ENCODE measurements around the gene SPARCL1. TPM values are rescaled to one million over a fixed set of nuclear protein-coding genes. Genes with fewer than 3 reads are reported as not detected.
A peak's percentile ranks its signal among the peaks of the same experiment; 100 is the strongest.

Gene SPARCL1
- total RNA-seq, 6 experiments from 2014 or later: not detected

GRCh38 chr4:87500092-87500462 lies 29.1 kb downstream of the SPARCL1 start:
- TF ChIP-seq CTCF (IDR thresholded peaks at IDR 0.05): no peak
- no peak overlapping the region for H3K27ac Mint-ChIP-seq
- H3K9me3 Mint-ChIP-seq: no peaks in the 10 kb centered on the region
- DNase-seq: no peak
- H3K4me3 Mint-ChIP-seq: no peak overlapping the region
- no peaks in the 10 kb centered on the region for H3K27me3 Mint-ChIP-seq (ENCODE audit: insufficient read depth)
- H3K4me1 Mint-ChIP-seq (ENCODE audit: low read depth): peaks cover 37% of the 10 kb centered on the region
- H3K36me3 Mint-ChIP-seq (ENCODE audit: low read depth): no peaks in the 10 kb centered on the region

DNA sequence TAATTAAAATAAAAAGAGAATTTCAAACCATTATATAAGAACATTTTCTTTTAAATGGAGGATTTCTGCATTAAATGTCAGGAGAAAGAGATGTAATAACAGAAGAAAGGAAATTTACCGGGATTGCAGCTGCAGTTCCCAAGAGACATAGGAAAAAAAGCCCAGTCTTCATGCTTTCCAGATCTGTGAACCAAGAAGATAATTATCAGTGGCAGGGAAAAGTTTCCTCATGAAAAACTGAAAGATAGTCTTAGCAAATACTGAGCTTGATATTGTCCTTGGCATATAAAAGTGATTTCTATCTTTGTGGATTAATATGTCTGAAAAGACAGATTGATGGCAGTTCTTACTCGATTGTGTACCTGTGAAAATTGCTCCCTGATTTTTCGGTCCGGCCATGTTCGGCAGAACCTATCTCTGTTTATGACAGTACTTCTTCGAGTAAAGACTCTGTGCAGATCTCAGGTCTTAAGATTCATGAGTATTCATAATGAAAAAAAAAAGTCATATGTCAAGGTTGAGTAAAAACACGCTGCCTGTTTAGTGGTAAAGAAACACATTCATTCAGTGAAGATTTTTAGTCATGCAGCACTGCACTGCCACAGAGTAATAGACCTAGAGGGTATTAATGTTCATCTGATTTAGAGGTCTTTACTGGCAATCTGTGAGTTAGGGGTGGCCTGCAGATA lies 29.6 kb downstream of the SPARCL1 start:
- no peaks in the 10 kb centered on the region for H3K9me3 Mint-ChIP-seq
- TF ChIP-seq CTCF (IDR thresholded peaks at IDR 0.05): no peak
- H3K4me1 Mint-ChIP-seq (ENCODE audit: low read depth): peaks cover 37% of the 10 kb centered on the region
- no peak overlapping the region for H3K4me3 Mint-ChIP-seq
- no peak for DNase-seq
- H3K27me3 Mint-ChIP-seq (ENCODE audit: insufficient read depth): no peaks in the 10 kb centered on the region
- H3K36me3 Mint-ChIP-seq (ENCODE audit: low read depth): no peaks in the 10 kb centered on the region
- no peak overlapping the region for H3K27ac Mint-ChIP-seq

DNA sequence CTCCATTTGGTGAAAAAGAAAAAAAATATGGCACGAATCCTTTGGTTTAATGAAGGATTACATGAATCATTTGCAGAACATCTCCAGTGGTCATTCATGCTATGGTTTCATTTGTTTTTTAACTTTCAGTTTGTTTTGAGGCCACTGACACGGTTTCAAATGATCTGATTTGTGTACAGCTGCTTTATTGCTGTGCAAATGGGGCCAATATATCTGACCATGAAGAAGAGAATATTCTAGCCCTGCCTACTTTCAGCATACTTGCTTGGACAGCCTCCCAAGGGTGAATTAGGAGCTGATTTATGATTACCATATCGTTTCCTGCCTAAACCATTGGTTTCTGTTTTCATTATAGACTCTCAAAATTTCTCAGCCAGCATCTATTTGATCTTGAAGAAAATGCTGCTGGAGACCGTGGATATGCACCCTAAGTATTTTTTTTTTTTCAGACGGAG lies 30.7 kb downstream of the SPARCL1 start:
- no peak for TF ChIP-seq CTCF (IDR thresholded peaks at IDR 0.05)
- Mint-ChIP-seq H3K36me3 (ENCODE audit: low read depth) (no peaks in the 10 kb centered on the region), H3K4me1 (ENCODE audit: low read depth) (peaks cover 37% of the 10 kb centered on the region), H3K27ac (peak overlapping the region; percentile 79), H3K4me3 (peak overlapping the region; percentile 83), H3K27me3 (ENCODE audit: insufficient read depth) (no peaks in the 10 kb centered on the region), H3K9me3 (no peaks in the 10 kb centered on the region)
- DNase-seq: peak; percentile 54

DNA sequence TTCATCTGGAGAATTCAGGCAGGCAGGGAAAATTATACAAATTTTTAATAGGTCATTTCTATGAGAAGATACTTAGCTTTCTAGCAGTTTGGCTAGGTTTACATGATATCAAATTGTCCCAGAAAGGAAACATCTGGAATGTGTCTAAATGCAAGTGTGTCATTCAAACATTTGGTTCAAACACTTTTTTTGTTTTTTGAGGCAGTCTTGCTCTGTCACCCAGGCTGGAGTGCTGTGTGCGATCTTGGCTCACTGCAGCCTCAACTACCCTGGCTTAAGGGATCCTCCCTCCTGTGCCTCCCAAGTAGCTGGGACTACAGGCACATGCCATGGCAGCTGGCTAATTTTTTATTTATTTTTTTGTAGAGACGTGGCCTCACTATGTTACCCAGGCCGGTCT lies 31.6 kb downstream of the SPARCL1 start:
- Mint-ChIP-seq H3K27me3 (ENCODE audit: insufficient read depth) (no peaks in the 10 kb centered on the region), H3K4me1 (ENCODE audit: low read depth) (peaks cover 28% of the 10 kb centered on the region), H3K9me3 (no peaks in the 10 kb centered on the region), H3K4me3 (no peak overlapping the region), H3K27ac (peak overlapping the region; percentile 79; the same call in 1 of the 2 replicates), H3K36me3 (ENCODE audit: low read depth) (no peaks in the 10 kb centered on the region)
- no peak for DNase-seq
- no peak for TF ChIP-seq CTCF (IDR thresholded peaks at IDR 0.05)

- H3K27ac Mint-ChIP-seq: no peak overlapping the region
- no peaks in the 10 kb centered on the region for H3K9me3 Mint-ChIP-seq
Measured at GRCh38 chr4:87497159-87497558, 32.0 kb downstream of the SPARCL1 start.

More at GRCh38 chr4:87497159-87497558, 32.0 kb downstream of the SPARCL1 start:
- Mint-ChIP-seq H3K27me3 (ENCODE audit: insufficient read depth) (no peaks in the 10 kb centered on the region), H3K4me1 (ENCODE audit: low read depth) (peaks cover 23% of the 10 kb centered on the region), H3K36me3 (ENCODE audit: low read depth) (no peaks in the 10 kb centered on the region), H3K4me3 (no peak overlapping the region)
- DNase-seq: no peak
- peak; percentile 71 for TF ChIP-seq CTCF (IDR thresholded peaks at IDR 0.05)
